VCaP (cell line): ENCODE data around the gene PHACTR1.
"Not testable (repeated sequence)": the region's sequence is repeated elsewhere in the genome, so short reads cannot be mapped to it uniquely, and the experiment has no call there.

Source experiments
- H3K27ac ChIP-seq: fragments of 450-650 bp; 2 replicates; pipeline ENCODE4 v1.5.1; 2017
- TF ChIP-seq, protein P1 (sequence below): fragments of 450-650 bp; conservative IDR thresholded peaks from 2 replicates; pipeline ENCODE4 v1.5.1; 2017; ENCODE audit warnings: mild to moderate bottlenecking, moderate library complexity

The PHACTR1 gene

DNA sequence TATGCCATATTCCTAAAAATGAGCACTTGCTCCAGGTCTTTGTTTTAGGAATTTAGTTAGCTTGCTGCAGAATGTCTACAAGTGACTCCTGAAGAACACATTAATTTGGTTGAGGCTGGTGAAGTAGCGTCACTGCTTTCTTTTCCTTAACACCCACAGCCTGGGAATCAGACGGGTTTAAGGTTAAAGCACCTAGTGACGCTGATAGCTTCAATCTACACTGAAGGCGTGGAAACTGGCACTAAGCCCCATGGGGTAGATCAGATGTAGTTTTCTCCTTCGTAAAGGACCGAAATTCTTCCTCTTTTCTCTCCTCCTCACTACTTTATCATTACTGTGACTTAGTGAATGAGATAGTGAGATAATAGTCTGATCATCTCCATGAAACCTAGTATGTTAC is 521.5 kb downstream of the PHACTR1 start:
- H3K27ac ChIP-seq: no peak overlapping the region
- TF ChIP-seq, protein P1, sequence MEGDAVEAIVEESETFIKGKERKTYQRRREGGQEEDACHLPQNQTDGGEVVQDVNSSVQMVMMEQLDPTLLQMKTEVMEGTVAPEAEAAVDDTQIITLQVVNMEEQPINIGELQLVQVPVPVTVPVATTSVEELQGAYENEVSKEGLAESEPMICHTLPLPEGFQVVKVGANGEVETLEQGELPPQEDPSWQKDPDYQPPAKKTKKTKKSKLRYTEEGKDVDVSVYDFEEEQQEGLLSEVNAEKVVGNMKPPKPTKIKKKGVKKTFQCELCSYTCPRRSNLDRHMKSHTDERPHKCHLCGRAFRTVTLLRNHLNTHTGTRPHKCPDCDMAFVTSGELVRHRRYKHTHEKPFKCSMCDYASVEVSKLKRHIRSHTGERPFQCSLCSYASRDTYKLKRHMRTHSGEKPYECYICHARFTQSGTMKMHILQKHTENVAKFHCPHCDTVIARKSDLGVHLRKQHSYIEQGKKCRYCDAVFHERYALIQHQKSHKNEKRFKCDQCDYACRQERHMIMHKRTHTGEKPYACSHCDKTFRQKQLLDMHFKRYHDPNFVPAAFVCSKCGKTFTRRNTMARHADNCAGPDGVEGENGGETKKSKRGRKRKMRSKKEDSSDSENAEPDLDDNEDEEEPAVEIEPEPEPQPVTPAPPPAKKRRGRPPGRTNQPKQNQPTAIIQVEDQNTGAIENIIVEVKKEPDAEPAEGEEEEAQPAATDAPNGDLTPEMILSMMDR: no peak

DNA sequence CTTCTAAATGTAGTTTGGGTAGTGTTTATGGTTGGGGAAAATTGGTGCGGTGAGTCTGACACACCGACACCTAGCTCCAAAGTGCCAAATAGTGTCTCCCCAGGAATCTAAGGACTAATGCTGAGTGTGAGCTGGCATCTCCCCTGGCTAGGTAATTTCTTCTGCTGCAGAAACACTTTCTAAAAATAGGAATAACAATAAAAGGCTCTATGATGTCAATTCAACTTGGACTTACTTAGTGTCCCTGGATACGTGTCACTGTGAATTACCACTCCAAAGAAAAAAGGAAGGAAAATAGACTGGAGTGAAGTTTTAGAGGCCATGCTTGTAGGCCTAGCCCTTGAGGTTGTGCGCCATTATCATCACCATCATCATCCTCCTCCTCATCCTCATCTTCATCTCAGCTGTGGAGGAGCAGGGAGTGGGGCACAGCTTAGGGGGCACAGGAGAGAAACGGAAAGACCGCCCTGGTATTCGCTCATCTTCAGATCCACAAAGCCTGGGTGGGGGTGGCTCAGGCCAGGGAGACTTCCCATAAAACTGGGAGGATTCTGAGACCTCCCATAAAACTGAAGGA is 522.2 kb downstream of the PHACTR1 start:
- H3K27ac ChIP-seq: no peak overlapping the region
- TF ChIP-seq, protein P1: no peak

DNA sequence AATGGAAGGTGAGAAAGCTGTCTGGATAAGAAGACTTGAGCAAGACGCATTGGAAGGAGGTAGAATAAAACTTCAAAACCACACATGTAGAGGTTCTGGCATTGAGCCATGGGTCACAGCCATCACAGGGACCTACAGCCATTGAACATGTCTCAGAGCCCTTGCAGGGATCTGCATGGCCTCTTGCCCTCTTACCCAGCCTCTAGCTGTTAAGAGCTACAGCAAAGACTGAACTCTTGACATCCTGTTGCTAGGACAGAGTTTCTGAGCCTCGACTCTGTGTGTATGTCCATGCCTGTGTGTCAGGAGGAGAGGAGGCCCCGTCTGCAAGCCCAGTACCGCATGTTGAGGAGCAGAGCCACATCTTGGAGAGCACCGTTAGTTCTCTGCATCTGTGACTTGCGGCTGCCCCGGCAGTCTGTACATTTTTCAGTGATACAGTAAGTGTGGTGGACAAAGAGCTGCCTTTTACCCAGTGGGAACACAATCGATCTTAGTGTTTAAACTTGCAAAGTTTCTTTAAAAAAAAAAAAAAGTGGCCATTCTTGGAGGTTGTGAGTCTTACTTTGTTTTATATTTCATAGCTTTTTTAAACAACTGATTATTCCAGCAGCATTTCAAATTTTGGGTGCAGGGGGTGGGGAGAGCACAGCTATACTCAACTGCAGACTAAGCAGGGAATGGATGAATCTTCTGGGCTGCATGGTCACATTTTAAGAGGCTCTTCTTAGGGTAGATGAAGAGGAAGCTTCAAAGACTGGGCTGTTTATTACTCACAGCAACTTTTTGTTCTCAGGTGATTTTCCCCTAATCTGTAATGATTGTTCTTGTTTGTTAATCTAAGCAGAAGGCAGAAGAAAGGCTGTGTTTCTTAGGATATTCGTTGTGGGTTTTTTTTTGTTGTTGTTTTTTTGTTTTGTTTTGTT is 523.2 kb downstream of the PHACTR1 start:
- H3K27ac ChIP-seq: no peak overlapping the region
- TF ChIP-seq, protein P1: no peak

DNA sequence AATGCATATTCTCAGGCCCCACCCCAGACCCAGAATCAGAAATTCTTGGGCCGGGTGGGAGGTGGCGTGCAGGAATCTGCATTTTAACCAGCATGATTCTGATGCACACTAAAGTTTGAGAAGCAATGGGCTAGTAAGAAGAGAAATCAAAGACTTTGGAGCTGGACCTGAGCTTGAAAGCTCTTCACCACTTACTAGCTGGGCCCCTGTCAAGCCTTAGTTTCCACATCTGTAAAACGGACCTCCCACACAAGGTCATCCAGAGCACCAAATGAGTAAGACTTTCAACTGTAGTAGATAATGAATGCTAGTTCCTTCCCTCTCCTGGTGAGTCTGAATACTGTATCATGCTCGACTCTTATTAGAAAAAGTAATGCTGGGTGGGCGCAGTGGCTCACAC is 524.8 kb downstream of the PHACTR1 start:
- TF ChIP-seq, protein P1: no peak
- no peak overlapping the region for H3K27ac ChIP-seq

DNA sequence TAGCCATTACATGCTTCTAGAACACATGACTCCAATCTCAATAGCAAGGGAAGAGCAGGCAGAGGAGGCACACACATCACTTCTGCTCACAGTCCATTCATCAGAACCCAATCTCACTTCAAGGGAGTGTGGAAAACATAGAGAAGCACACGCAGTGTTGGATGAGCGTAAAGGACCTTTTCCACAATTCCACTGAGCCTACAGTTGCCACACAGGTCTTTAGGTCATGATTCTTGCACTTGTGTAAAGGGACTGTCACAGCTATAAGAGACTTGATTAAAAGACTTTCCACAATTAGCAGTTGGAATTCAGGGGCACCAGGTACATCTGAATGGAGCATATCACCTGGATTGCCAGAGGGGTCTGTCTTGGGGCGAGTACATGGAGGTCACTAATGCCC is 525.6 kb downstream of the PHACTR1 start:
- no peak overlapping the region for H3K27ac ChIP-seq
- TF ChIP-seq, protein P1: no peak

DNA sequence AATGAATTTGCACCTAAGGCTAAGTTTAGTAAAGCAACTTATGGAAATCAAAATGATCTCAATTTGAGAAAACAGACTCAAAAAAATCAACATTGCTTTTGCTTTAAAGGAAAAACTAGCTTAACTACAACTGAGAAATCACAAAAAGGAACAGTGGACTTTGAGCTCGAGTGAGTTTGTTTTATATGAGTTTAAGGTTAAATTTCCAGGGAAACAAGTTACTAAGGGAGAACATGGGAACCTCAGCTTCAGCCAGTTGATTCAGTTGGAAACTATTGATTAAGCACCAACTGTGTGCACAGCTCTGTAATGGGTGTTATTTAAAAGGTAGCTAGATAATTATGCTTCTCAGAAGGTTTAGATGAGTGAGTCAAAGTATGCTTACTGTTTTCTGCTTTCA is 526.0 kb downstream of the PHACTR1 start:
- no peak overlapping the region for H3K27ac ChIP-seq
- TF ChIP-seq, protein P1: no peak

DNA sequence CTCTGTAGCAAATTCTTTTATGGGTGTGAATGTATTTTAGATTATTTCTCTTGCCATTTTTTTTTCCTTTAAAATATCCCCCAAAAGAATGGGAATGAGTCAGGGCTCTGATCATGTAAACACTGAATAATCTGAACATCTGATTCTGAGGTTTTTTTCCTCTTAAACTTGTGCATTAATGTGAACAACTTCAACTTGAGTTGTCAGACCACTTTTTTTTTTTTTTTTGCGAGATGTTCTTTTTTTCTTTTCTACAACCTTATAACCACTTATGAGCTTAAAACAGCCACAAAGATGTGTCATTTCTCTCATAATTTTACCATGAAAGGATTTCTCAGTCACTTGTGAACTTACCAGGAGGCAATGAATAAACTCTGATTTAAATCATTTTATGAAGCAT is 526.5 kb downstream of the PHACTR1 start:
- H3K27ac ChIP-seq: no peak overlapping the region
- TF ChIP-seq, protein P1: no peak

DNA sequence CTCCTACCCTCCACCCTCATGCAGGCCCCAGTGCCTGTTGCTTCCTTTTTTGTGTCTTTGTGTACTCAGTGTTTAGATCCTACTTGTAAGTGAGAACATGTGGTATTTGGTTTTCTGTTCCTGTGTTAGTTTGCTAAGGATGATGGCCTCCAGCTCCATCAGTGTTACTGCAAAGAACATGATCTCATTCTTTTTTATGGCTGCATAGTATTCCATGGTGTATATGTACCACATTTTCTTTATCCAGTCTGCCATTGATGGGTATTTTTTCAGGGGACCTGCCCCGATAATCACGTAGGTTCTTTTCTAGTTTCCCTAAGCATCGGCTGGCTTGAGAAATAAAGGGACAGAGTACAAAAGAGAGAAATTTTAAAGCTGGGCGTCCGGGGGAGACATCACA is 527.2 kb downstream of the PHACTR1 start:
- H3K27ac ChIP-seq: not testable (repeated sequence)
